ENCODE measurements around the gene STAP1. TPM values are rescaled to one million over a fixed set of nuclear protein-coding genes. Genes with fewer than 3 reads are reported as not detected.

Gene STAP1
- polyA plus RNA-seq, 1 donor (not counting 4 experiments of a cell fraction or from before 2014, with no cell fraction given): not detected

- FAIRE-seq: no peak
- H3K27me3 ChIP-seq (ENCODE audit: control insufficient read depth, extremely low read depth, insufficient read depth, low read length): no peaks in the 10 kb centered on the region
- H2AFZ ChIP-seq (ENCODE audit: control insufficient read depth, low read length): peak overlapping the region; percentile 63
- peaks cover 0 to 2% of the 10 kb centered on the region in 2 experiments for H3K36me3 ChIP-seq (ENCODE audit: control insufficient read depth in 2 of 2, extremely low read depth in 1 of 2, insufficient read depth in 2 of 2, low read length in 2 of 2)
- TF ChIP-seq CTCF (optimal IDR thresholded peaks at IDR 0.05 in 1 of 3, IDR thresholded peaks at IDR 0.05 in 1 of 3, conservative IDR thresholded peaks at IDR 0.05 in 1 of 3; ENCODE audit: extremely low read depth in 1 of 3, insufficient read depth in 2 of 3, low read length in 3 of 3): no peak
- TF ChIP-seq EZH2 (IDR thresholded peaks at IDR 0.05; ENCODE audit: low read length): no peak
- peak overlapping the region; percentile 60 for H3K27ac ChIP-seq (ENCODE audit: control insufficient read depth, insufficient read depth, low read length)
- H3K4me2 ChIP-seq (ENCODE audit: control insufficient read depth, extremely low read depth, insufficient read depth, low read depth, low read length): peak overlapping the region; percentile 52
- no peaks in the 10 kb centered on the region for H3K9me3 ChIP-seq (ENCODE audit: control insufficient read depth, low read depth, low read length)
- H3K9ac ChIP-seq (ENCODE audit: control insufficient read depth, extremely low read depth, insufficient read depth, low read length): peak overlapping the region; percentile 91
- peaks cover 3% of the 10 kb centered on the region for H3K4me1 ChIP-seq (ENCODE audit: control insufficient read depth, extremely low read depth, insufficient read depth, low read length)
- H3K9me1 ChIP-seq (ENCODE audit: control insufficient read depth, extremely low read depth, insufficient read depth, low read length): no peaks in the 10 kb centered on the region
- H3K79me2 ChIP-seq (ENCODE audit: control insufficient read depth, insufficient read depth, low read length): peaks cover 28% of the 10 kb centered on the region
- dilution Hi-C loops (cut with MboI; ENCODE audit: extremely low pct_ligation_motif_present, low sequenced_read_pairs): no loop called here
- no peak for DNase-seq (ENCODE audit: low read depth, low spot score)
- H4K20me1 ChIP-seq (ENCODE audit: control insufficient read depth, extremely low read depth, insufficient read depth, low read length): no peaks in the 10 kb centered on the region
- peak overlapping the region; percentile 59 to 93 (median 64) for H3K4me3 ChIP-seq (ENCODE audit: control insufficient read depth in 2 of 3, extremely low read depth in 1 of 3, insufficient read depth in 2 of 3, low read depth in 1 of 3, low read length in 3 of 3)
These were observed 12.5 kb upstream of the STAP1 start for GRCh38 chr4:67546004-67546356.

DNA sequence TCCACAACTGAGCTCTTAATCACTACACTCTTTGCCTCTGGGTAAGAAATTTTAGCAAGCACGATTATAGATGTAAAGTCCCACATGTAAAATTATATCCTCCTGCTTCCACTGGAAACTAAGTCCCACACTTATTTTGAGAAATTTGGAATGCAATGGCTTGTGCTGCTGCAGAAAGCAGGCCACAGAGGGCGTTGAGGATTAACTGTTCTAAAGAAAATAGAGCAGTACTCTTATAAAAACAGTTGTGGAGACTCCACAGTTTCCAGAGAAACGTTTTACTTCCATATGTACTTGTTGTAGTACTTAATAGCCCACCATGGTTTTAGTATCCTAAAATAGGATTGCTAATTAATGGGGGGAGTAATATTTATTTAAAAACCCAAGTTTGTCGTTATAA lies 11.6 kb upstream of the STAP1 start:
- Histone ChIP-seq H3K27me3 (ENCODE audit: control insufficient read depth, extremely low read depth, insufficient read depth, low read length) (no peaks in the 10 kb centered on the region), H3K9me1 (ENCODE audit: control insufficient read depth, extremely low read depth, insufficient read depth, low read length) (no peaks in the 10 kb centered on the region), H3K27ac (ENCODE audit: control insufficient read depth, insufficient read depth, low read length) (no peak overlapping the region), H3K4me2 (ENCODE audit: control insufficient read depth, extremely low read depth, insufficient read depth, low read depth, low read length) (no peak overlapping the region), H3K36me3 (ENCODE audit: control insufficient read depth in 2 of 2, extremely low read depth in 1 of 2, insufficient read depth in 2 of 2, low read length in 2 of 2) (peaks cover 0 to 2% of the 10 kb centered on the region in 2 experiments), H3K9me3 (ENCODE audit: control insufficient read depth, low read depth, low read length) (no peaks in the 10 kb centered on the region), H2AFZ (ENCODE audit: control insufficient read depth, low read length) (no peak overlapping the region), H3K79me2 (ENCODE audit: control insufficient read depth, insufficient read depth, low read length) (peaks cover 23% of the 10 kb centered on the region), H3K9ac (ENCODE audit: control insufficient read depth, extremely low read depth, insufficient read depth, low read length) (no peak overlapping the region), H4K20me1 (ENCODE audit: control insufficient read depth, extremely low read depth, insufficient read depth, low read length) (no peaks in the 10 kb centered on the region), H3K4me1 (ENCODE audit: control insufficient read depth, extremely low read depth, insufficient read depth, low read length) (peaks cover 3% of the 10 kb centered on the region), H3K4me3 (ENCODE audit: control insufficient read depth in 2 of 3, extremely low read depth in 1 of 3, insufficient read depth in 2 of 3, low read depth in 1 of 3, low read length in 3 of 3) (no peak overlapping the region)
- dilution Hi-C loops (cut with MboI; ENCODE audit: extremely low pct_ligation_motif_present, low sequenced_read_pairs): no loop called here
- DNase-seq (ENCODE audit: low read depth, low spot score): no peak
- FAIRE-seq: no peak
- TF ChIP-seq CTCF (optimal IDR thresholded peaks at IDR 0.05 in 1 of 3, IDR thresholded peaks at IDR 0.05 in 1 of 3, conservative IDR thresholded peaks at IDR 0.05 in 1 of 3; ENCODE audit: extremely low read depth in 1 of 3, insufficient read depth in 2 of 3, low read length in 3 of 3): no peak
- TF ChIP-seq EZH2 (IDR thresholded peaks at IDR 0.05; ENCODE audit: low read length): no peak
